ENCODE results near the gene TENM4. TPM values are rescaled to one million over a fixed set of nuclear protein-coding genes. Genes with fewer than 3 reads are reported as not detected.

The TENM4 gene
- polyA plus RNA-seq, 1 donor from 2014 or later = 16.8 TPM

DNA sequence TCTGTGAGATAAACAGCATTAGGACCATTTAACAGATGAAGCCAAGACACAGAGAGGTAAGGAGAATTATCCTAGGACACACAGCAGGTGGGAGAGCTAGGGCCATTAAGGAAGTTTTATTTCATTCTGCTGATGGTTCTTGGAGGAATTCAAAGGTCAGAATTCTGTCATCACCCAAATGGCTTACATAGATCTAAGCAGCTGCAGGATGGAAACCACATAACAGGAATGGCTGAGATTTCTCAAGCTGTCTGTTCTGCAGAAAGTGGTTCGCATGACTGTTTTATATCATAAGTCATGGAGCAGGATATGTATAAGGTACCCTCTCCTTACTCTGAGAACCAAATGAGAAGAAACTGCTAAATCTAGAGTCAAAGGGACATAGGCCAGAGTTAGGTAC lies 702.9 kb downstream of the TENM4 start:
- Histone ChIP-seq H3K9ac (ENCODE audit: low read length) (no peak overlapping the region), H3K9me2 (ENCODE audit: insufficient read depth, low read length) (no peaks in the 10 kb centered on the region), H3K4me3 (ENCODE audit: low read length) (no peak overlapping the region), H3K36me3 (ENCODE audit: insufficient read depth, low read length) (peaks cover 5% of the 10 kb centered on the region), H3F3A (ENCODE audit: insufficient read depth, low read length, poor library complexity, severe bottlenecking) (no peaks in the 10 kb centered on the region), H3K27me3 (ENCODE audit: insufficient read depth, low read depth, low read length) (no peaks in the 10 kb centered on the region), H4K20me1 (ENCODE audit: insufficient read depth) (no peaks in the 10 kb centered on the region), H3K4me2 (ENCODE audit: low read length) (no peak overlapping the region), H2AFZ (ENCODE audit: low read depth, low read length) (no peak overlapping the region), H3K79me2 (replicated peaks; ENCODE audit: insufficient read depth, low read length) (no peaks in the 10 kb centered on the region), H3K9me3 (ENCODE audit: low read length) (no peaks in the 10 kb centered on the region), H3K27ac (ENCODE audit: low read length) (no peak overlapping the region)
- TF ChIP-seq EZH2 (IDR thresholded peaks at IDR 0.05; ENCODE audit: borderline replicate concordance, insufficient read depth, low read length, poor library complexity, severe bottlenecking) (no peak), EP300 (conservative IDR thresholded peaks at IDR 0.05; ENCODE audit: poor library complexity, severe bottlenecking) (no peak), SMC3 (conservative IDR thresholded peaks at IDR 0.05; ENCODE audit: poor library complexity) (no peak), POLR2AphosphoS5 (IDR thresholded peaks at IDR 0.05) (no peak), TAF1 (IDR thresholded peaks at IDR 0.05; ENCODE audit: low read depth) (no peak), MXI1 (conservative IDR thresholded peaks at IDR 0.05; ENCODE audit: poor library complexity, severe bottlenecking) (no peak), RAD21 (conservative IDR thresholded peaks at IDR 0.05) (no peak)
- TF ChIP-seq, protein P1, sequence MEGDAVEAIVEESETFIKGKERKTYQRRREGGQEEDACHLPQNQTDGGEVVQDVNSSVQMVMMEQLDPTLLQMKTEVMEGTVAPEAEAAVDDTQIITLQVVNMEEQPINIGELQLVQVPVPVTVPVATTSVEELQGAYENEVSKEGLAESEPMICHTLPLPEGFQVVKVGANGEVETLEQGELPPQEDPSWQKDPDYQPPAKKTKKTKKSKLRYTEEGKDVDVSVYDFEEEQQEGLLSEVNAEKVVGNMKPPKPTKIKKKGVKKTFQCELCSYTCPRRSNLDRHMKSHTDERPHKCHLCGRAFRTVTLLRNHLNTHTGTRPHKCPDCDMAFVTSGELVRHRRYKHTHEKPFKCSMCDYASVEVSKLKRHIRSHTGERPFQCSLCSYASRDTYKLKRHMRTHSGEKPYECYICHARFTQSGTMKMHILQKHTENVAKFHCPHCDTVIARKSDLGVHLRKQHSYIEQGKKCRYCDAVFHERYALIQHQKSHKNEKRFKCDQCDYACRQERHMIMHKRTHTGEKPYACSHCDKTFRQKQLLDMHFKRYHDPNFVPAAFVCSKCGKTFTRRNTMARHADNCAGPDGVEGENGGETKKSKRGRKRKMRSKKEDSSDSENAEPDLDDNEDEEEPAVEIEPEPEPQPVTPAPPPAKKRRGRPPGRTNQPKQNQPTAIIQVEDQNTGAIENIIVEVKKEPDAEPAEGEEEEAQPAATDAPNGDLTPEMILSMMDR (IDR thresholded peaks at IDR 0.05; ENCODE audit: poor library complexity, severe bottlenecking) = no peak
- TF ChIP-seq, protein P2, sequence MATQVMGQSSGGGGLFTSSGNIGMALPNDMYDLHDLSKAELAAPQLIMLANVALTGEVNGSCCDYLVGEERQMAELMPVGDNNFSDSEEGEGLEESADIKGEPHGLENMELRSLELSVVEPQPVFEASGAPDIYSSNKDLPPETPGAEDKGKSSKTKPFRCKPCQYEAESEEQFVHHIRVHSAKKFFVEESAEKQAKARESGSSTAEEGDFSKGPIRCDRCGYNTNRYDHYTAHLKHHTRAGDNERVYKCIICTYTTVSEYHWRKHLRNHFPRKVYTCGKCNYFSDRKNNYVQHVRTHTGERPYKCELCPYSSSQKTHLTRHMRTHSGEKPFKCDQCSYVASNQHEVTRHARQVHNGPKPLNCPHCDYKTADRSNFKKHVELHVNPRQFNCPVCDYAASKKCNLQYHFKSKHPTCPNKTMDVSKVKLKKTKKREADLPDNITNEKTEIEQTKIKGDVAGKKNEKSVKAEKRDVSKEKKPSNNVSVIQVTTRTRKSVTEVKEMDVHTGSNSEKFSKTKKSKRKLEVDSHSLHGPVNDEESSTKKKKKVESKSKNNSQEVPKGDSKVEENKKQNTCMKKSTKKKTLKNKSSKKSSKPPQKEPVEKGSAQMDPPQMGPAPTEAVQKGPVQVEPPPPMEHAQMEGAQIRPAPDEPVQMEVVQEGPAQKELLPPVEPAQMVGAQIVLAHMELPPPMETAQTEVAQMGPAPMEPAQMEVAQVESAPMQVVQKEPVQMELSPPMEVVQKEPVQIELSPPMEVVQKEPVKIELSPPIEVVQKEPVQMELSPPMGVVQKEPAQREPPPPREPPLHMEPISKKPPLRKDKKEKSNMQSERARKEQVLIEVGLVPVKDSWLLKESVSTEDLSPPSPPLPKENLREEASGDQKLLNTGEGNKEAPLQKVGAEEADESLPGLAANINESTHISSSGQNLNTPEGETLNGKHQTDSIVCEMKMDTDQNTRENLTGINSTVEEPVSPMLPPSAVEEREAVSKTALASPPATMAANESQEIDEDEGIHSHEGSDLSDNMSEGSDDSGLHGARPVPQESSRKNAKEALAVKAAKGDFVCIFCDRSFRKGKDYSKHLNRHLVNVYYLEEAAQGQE (IDR thresholded peaks at IDR 0.05; ENCODE audit: borderline replicate concordance) = no peak

DNA sequence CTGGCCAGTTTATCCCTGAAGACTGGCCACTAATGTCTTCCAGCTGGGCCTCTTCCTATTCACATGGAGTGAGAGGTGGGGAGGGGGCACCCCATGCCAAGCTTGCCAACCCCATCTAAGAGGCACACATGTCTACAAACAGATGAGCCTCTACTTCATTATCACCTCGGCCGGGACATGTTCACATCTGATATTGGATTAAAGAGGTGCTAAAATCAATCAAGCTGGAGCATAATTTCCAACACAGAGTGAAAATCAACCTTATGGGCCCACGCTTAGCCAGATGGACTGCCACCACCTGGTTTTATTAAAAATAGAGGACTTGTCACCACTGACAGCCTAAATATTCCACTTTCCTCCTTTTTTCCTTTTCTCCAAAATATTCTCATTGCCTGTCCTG lies 703.5 kb downstream of the TENM4 start:
- Histone ChIP-seq H3K9ac (ENCODE audit: low read length) (no peak overlapping the region), H3K79me2 (replicated peaks; ENCODE audit: insufficient read depth, low read length) (no peaks in the 10 kb centered on the region), H3K36me3 (ENCODE audit: insufficient read depth, low read length) (peaks cover 5% of the 10 kb centered on the region), H3K4me2 (ENCODE audit: low read length) (no peak overlapping the region), H4K20me1 (ENCODE audit: insufficient read depth) (no peaks in the 10 kb centered on the region), H3F3A (ENCODE audit: insufficient read depth, low read length, poor library complexity, severe bottlenecking) (no peaks in the 10 kb centered on the region), H3K9me3 (ENCODE audit: low read length) (no peaks in the 10 kb centered on the region), H3K27me3 (ENCODE audit: insufficient read depth, low read depth, low read length) (no peaks in the 10 kb centered on the region), H3K4me3 (ENCODE audit: low read length) (no peak overlapping the region), H2AFZ (ENCODE audit: low read depth, low read length) (no peak overlapping the region), H3K9me2 (ENCODE audit: insufficient read depth, low read length) (no peaks in the 10 kb centered on the region), H3K27ac (ENCODE audit: low read length) (no peak overlapping the region)
- TF ChIP-seq EP300 (conservative IDR thresholded peaks at IDR 0.05; ENCODE audit: poor library complexity, severe bottlenecking) (no peak), EZH2 (IDR thresholded peaks at IDR 0.05; ENCODE audit: borderline replicate concordance, insufficient read depth, low read length, poor library complexity, severe bottlenecking) (no peak), MXI1 (conservative IDR thresholded peaks at IDR 0.05; ENCODE audit: poor library complexity, severe bottlenecking) (no peak), SMC3 (conservative IDR thresholded peaks at IDR 0.05; ENCODE audit: poor library complexity) (no peak), POLR2AphosphoS5 (IDR thresholded peaks at IDR 0.05) (no peak), RAD21 (conservative IDR thresholded peaks at IDR 0.05) (no peak), TAF1 (IDR thresholded peaks at IDR 0.05; ENCODE audit: low read depth) (no peak)
- TF ChIP-seq, protein P1 (IDR thresholded peaks at IDR 0.05; ENCODE audit: poor library complexity, severe bottlenecking) = no peak
- TF ChIP-seq, protein P2 (IDR thresholded peaks at IDR 0.05; ENCODE audit: borderline replicate concordance) = no peak
